HepG2 (cell line): ENCODE measurements around the gene TACC3. TPM values are rescaled to one million over a fixed set of nuclear protein-coding genes. Genes with fewer than 3 reads are reported as not detected.
A peak's percentile ranks its signal among the peaks of the same experiment; 100 is the strongest.

Source experiments
- ATF1 ChIP-seq: IDR thresholded peaks from 2 replicates; pipeline ENCODE4 v1.6.1; 2016; ENCODE audit warnings: mild to moderate bottlenecking, control low read depth
- ELF3 ChIP-seq: IDR thresholded peaks from 2 replicates; pipeline ENCODE4 v1.6.1; 2016; ENCODE audit warnings: missing genetic modification reagents, missing compliant biosample characterization
- HNF4A ChIP-seq: sonication (generic); formaldehyde crosslinking; IDR thresholded peaks from 2 replicates; pipeline ENCODE4 v1.4.0; 2020; ENCODE audit warnings: missing genetic modification reagents
- HNRNPK ChIP-seq: fragments of 200-400 bp; formaldehyde crosslinking; IDR thresholded peaks from 2 replicates; pipeline ENCODE4 v1.6.1; 2018; ENCODE audit warnings: low read length, low read depth, moderate library complexity, mild to moderate bottlenecking; ENCODE audit not compliant: poor library complexity, severe bottlenecking
- MXD4 ChIP-seq: IDR thresholded peaks from 2 replicates; pipeline ENCODE4 v1.6.1; 2016; ENCODE audit warnings: mild to moderate bottlenecking, missing biosample characterization, missing genetic modification reagents
- NCOA1 ChIP-seq: sonication (generic); formaldehyde crosslinking; IDR thresholded peaks from 2 replicates; pipeline ENCODE4 v1.9.0; 2021; ENCODE audit warnings: missing genetic modification reagents
- PCBP1 ChIP-seq: fragments of 200-400 bp; formaldehyde crosslinking; IDR thresholded peaks from 2 replicates; pipeline ENCODE4 v1.6.1; 2017; ENCODE audit warnings: mild to moderate bottlenecking, low read depth, low read length, borderline replicate concordance
- PITX1 ChIP-seq: sonication (generic); formaldehyde crosslinking; IDR thresholded peaks from 2 replicates; pipeline ENCODE4 v1.5.1; 2020; ENCODE audit warnings: mild to moderate bottlenecking, missing genetic modification reagents
- RBFOX2 ChIP-seq: fragments of 200-400 bp; formaldehyde crosslinking; IDR thresholded peaks from 2 replicates; pipeline ENCODE4 v1.6.1; 2017; ENCODE audit warnings: low read depth, mild to moderate bottlenecking, low read length
- SALL2 ChIP-seq: sonication (generic); formaldehyde crosslinking; IDR thresholded peaks from 2 replicates; pipeline ENCODE4 v1.8.1; 2023; ENCODE audit warnings: mild to moderate bottlenecking, missing genetic modification reagents, inconsistent platforms
- TCF7L2 ChIP-seq: IDR thresholded peaks from 2 replicates; pipeline ENCODE4 v1.6.1; 2011; ENCODE audit warnings: mild to moderate bottlenecking, low read depth, low read length, moderate library complexity
- THAP11 ChIP-seq: IDR thresholded peaks from 2 replicates; pipeline ENCODE4 v1.6.1; 2016; ENCODE audit warnings: missing biosample characterization, missing genetic modification reagents
- ZFY ChIP-seq: sonication (generic); formaldehyde crosslinking; IDR thresholded peaks from 2 replicates; pipeline ENCODE4 v1.4.0; 2020; ENCODE audit warnings: missing genetic modification reagents
- ZKSCAN1 ChIP-seq: fragments of 150-350 bp; IDR thresholded peaks from 2 replicates; pipeline ENCODE4 v1.6.1; 2014; ENCODE audit warnings: low read length
- ZNF234 ChIP-seq: sonication (generic); formaldehyde crosslinking; conservative IDR thresholded peaks from 2 replicates; pipeline ENCODE4 v1.5.1; 2020; ENCODE audit warnings: mild to moderate bottlenecking, missing genetic modification reagents
- ZNF367 ChIP-seq: sonication (generic); formaldehyde crosslinking; IDR thresholded peaks from 2 replicates; pipeline ENCODE4 v1.4.0; 2020; ENCODE audit warnings: missing genetic modification reagents, borderline replicate concordance
- ZNF44 ChIP-seq: sonication (generic); formaldehyde crosslinking; IDR thresholded peaks from 2 replicates; pipeline ENCODE4 v1.5.1; 2020; ENCODE audit warnings: mild to moderate bottlenecking, missing genetic modification reagents
- ZNF567 ChIP-seq: sonication (generic); formaldehyde crosslinking; IDR thresholded peaks from 2 replicates; pipeline ENCODE4 v1.8.1; 2023; ENCODE audit warnings: mild to moderate bottlenecking, missing genetic modification reagents, borderline replicate concordance
- polyA plus RNA-seq, 8 experiments: library from polyadenylated mRNA; depleted of rRNA in 3 of 8; stranded (reverse) in 7 of 8; unstranded in 1 of 8; fragments of >200 nt; fragmentation: Illumina TruSeq in 4 of 8; extraction: Trizol in 4 of 8; gene quantifications; 2 replicates each; pipeline versions ENCODE4 v1.2.1 to v1.2.3, GENCODE V29; 2011 to 2016; ENCODE audit warnings: low read depth in 4 of 8, missing spikeins in 1 of 8, mixed read lengths in 1 of 8; ENCODE audit not compliant: insufficient read depth in 1 of 8
- total RNA-seq, 5 experiments: library from RNA; depleted of rRNA; stranded (reverse); fragments of >200 nt; fragmentation: Illumina TruSeq; extraction: Trizol; gene quantifications; 2 replicates each; pipeline ENCODE4 v1.2.3, GENCODE V29; 2016; ENCODE audit warnings: low read depth in 1 of 5
- TF ChIP-seq, protein P1 (sequence below): sonication (generic); formaldehyde crosslinking; IDR thresholded peaks from 2 replicates; pipeline ENCODE4 v1.4.0; 2020; ENCODE audit warnings: missing genetic modification reagents
- TF ChIP-seq, protein P2 (sequence below): sonication (generic); formaldehyde crosslinking; IDR thresholded peaks from 2 replicates; pipeline ENCODE4 v1.4.0; 2020; ENCODE audit warnings: missing genetic modification reagents, borderline replicate concordance
- TF ChIP-seq, protein P3 (sequence below): sonication (generic); formaldehyde crosslinking; IDR thresholded peaks from 2 replicates; pipeline ENCODE4 v1.5.0; 2020; ENCODE audit warnings: missing genetic modification reagents, mild to moderate bottlenecking, borderline replicate concordance

The TACC3 gene
- total and polyA plus RNA-seq, 2 of the 13 experiments (the other 11 are each of a cell fraction or from before 2014, with no cell fraction given) = 20.3 to 21.2 TPM

GRCh38 chr4:1752284-1753041 lies 31.1 kb downstream of the TACC3 start (continued):
- TF ChIP-seq, protein P1, sequence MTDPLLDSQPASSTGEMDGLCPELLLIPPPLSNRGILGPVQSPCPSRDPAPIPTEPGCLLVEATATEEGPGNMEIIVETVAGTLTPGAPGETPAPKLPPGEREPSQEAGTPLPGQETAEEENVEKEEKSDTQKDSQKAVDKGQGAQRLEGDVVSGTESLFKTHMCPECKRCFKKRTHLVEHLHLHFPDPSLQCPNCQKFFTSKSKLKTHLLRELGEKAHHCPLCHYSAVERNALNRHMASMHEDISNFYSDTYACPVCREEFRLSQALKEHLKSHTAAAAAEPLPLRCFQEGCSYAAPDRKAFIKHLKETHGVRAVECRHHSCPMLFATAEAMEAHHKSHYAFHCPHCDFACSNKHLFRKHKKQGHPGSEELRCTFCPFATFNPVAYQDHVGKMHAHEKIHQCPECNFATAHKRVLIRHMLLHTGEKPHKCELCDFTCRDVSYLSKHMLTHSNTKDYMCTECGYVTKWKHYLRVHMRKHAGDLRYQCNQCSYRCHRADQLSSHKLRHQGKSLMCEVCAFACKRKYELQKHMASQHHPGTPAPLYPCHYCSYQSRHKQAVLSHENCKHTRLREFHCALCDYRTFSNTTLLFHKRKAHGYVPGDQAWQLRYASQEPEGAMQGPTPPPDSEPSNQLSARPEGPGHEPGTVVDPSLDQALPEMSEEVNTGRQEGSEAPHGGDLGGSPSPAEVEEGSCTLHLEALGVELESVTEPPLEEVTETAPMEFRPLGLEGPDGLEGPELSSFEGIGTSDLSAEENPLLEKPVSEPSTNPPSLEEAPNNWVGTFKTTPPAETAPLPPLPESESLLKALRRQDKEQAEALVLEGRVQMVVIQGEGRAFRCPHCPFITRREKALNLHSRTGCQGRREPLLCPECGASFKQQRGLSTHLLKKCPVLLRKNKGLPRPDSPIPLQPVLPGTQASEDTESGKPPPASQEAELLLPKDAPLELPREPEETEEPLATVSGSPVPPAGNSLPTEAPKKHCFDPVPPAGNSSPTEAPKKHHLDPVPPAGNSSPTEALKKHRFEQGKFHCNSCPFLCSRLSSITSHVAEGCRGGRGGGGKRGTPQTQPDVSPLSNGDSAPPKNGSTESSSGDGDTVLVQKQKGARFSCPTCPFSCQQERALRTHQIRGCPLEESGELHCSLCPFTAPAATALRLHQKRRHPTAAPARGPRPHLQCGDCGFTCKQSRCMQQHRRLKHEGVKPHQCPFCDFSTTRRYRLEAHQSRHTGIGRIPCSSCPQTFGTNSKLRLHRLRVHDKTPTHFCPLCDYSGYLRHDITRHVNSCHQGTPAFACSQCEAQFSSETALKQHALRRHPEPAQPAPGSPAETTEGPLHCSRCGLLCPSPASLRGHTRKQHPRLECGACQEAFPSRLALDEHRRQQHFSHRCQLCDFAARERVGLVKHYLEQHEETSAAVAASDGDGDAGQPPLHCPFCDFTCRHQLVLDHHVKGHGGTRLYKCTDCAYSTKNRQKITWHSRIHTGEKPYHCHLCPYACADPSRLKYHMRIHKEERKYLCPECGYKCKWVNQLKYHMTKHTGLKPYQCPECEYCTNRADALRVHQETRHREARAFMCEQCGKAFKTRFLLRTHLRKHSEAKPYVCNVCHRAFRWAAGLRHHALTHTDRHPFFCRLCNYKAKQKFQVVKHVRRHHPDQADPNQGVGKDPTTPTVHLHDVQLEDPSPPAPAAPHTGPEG (CRISPR knock-in tag) = 0 out of 2 replicates have a peak, but pooled peaks have one; percentile 28
- TF ChIP-seq ZKSCAN1 (no peak), NCOA1 (CRISPR knock-in tag) (no peak), SALL2 (peak; percentile 39; the same call in 1 of the 2 replicates), THAP11 (CRISPR knock-in tag) (no peak; the same call in none of the 2 replicates), RBFOX2 (peak; percentile 73), ZNF234 (CRISPR knock-in tag) (no peak), ZFY (CRISPR knock-in tag) (peak; percentile 55), ZNF567 (CRISPR knock-in tag) (0 out of 2 replicates have a peak, but pooled peaks have one; percentile 16), PITX1 (peak; percentile 45; the same call in 1 of the 2 replicates), ZNF367 (CRISPR knock-in tag) (no peak), MXD4 (CRISPR knock-in tag) (no peak; the same call in 1 of the 2 replicates), HNF4A (peak; percentile 10; the same call in 1 of the 2 replicates), PCBP1 (0 out of 2 replicates have a peak, but pooled peaks have one; percentile 19), HNRNPK (peak; percentile 21), ZNF44 (no peak), TCF7L2 (no peak), ATF1 (no peak), ELF3 (CRISPR knock-in tag) (peak; percentile 32; the same call in 1 of the 2 replicates)
- TF ChIP-seq, protein P2, sequence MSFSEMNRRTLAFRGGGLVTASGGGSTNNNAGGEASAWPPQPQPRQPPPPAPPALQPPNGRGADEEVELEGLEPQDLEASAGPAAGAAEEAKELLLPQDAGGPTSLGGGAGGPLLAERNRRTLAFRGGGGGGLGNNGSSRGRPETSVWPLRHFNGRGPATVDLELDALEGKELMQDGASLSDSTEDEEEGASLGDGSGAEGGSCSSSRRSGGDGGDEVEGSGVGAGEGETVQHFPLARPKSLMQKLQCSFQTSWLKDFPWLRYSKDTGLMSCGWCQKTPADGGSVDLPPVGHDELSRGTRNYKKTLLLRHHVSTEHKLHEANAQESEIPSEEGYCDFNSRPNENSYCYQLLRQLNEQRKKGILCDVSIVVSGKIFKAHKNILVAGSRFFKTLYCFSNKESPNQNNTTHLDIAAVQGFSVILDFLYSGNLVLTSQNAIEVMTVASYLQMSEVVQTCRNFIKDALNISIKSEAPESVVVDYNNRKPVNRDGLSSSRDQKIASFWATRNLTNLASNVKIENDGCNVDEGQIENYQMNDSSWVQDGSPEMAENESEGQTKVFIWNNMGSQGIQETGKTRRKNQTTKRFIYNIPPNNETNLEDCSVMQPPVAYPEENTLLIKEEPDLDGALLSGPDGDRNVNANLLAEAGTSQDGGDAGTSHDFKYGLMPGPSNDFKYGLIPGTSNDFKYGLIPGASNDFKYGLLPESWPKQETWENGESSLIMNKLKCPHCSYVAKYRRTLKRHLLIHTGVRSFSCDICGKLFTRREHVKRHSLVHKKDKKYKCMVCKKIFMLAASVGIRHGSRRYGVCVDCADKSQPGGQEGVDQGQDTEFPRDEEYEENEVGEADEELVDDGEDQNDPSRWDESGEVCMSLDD (CRISPR knock-in tag) = peak; percentile 49; the same call in 1 of the 2 replicates
- TF ChIP-seq, protein P3, sequence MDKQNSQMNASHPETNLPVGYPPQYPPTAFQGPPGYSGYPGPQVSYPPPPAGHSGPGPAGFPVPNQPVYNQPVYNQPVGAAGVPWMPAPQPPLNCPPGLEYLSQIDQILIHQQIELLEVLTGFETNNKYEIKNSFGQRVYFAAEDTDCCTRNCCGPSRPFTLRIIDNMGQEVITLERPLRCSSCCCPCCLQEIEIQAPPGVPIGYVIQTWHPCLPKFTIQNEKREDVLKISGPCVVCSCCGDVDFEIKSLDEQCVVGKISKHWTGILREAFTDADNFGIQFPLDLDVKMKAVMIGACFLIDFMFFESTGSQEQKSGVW (CRISPR knock-in tag) = no peak
